CD4-positive, alpha-beta T cell treated with Interleukin-4 for 1 hour (primary cell): ENCODE data around the gene APOM.

Experiments
- DNase-seq, 2 donors: peaks; one replicate each; pipeline ENCODE4 v3.0.0-alpha.2; 2020 to 2022

The APOM gene

DNA sequence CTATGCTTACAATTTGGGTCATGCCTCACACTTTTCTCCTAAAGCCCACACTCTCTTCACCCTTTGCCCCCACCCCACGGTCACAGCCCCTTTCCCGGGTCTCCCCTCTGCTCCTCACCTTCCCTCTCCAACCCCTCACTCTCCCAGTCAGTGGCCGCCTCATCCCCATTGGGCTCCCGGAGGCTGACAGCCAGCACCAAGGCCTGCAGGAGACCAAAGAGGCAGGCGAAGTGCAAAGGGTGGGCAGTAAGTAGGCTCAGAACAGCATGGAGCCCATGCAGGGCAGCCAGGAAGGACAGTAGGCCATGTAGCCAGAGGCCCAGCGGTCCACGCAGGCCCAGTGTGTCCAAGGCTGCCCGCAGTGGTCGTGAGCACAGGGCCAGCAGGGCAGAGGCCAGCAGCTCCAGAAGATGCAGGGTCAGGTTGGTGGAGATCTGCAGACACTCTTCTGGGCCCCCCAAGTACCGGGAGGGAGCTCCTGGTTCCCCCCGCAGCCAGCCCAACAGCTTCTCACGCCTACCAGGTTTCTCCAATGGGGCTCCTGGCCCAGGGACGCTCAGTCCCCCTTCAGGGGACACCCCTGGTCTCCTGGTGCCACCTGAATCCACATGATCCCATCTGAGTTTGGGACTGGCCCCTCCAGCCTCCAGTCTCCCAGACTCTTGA, 3.4 kb downstream of the APOM start:
- DNase-seq, result no peak

DNA sequence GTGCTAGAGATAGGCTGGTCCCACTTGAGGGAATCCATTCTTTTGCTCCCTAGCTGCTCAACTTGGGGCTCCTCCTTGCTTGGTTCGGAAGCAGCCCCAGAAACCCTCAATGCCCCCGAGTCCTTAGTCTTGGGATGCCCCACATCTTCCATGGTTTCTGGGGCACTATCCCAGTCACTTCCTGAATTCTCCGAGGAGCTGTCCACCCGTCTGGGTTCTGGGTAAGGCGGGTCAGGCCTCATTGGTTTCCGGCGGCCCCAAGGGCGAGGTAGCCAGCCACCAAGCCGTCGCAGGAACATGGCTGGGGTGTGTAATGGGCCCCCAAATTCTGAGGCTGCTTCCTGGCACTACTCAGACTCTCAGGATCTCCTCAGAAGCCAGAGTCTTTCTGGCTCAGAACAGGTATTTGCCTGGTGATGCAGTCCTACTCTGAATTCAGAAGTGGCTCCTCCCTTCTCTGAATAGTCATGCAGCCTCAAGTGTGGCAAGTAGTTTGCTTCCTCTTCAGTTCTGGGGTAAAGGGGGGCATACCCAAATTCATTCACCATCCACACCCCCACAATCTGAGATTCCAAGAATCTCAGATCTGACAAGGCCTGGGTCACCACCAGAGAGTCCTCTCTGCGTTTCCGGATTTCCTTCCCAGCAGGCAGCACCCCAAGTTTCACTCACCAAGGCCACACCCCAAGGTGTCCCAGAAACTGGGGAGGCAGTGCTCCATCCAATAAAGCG, 4.1 kb downstream of the APOM start:
- peak; percentile 43 to 70 for DNase-seq

- peak; percentile 76 for DNase-seq
Measured at GRCh38 chr6:31660381-31661261, 4.9 kb downstream of the APOM start, which contains the start of gene C6orf47. Gene C6orf47, minus strand, starts transcription at chr6:31660778. Its CDS starts 831 bp downstream, at chr6:31659947.

- no peak for DNase-seq
Measured at GRCh38 chr6:31661262-31662123, 5.8 kb downstream of the APOM start.

- no peak for DNase-seq
Measured at GRCh38 chr6:31662124-31662723, 6.5 kb downstream of the APOM start.

DNA sequence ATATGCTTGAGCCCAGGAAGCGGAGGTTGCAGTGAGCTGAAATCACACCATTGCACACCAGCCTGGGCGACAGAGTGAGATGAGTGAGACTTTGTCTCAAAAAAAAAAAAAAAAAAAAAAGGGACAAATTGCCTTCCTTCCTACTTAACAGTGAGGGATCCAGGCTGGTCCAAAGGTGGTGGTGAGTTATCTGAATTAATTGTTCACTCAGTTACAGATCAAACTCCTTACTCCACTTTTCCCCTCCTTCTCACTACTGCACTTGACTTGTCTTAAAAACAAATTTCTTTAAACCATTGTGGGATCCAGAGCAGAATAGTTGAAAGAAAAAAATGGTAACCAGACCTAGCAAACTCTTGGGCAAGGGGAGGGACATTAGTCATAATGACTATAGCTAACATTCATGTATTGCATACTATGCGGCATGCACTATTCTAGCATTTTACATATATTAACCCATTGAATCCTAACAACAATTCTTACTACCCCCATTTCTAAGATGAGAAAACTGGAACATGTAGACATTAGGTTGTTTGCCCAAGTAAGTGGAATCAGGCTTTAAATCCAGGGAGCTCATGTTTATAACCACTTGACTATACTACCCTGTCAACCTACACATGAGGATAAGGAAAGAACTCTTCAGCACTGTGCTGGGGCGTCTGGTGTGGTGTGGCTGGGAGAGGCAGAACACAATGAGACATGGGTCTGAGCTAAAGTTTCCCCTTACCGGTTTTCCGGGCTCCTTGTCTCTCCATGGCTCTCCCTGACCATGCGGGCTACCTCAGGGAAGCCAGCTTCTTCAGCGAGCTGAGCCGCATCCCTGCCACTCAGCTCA, 7.6 kb downstream of the APOM start:
- no peak for DNase-seq

DNA sequence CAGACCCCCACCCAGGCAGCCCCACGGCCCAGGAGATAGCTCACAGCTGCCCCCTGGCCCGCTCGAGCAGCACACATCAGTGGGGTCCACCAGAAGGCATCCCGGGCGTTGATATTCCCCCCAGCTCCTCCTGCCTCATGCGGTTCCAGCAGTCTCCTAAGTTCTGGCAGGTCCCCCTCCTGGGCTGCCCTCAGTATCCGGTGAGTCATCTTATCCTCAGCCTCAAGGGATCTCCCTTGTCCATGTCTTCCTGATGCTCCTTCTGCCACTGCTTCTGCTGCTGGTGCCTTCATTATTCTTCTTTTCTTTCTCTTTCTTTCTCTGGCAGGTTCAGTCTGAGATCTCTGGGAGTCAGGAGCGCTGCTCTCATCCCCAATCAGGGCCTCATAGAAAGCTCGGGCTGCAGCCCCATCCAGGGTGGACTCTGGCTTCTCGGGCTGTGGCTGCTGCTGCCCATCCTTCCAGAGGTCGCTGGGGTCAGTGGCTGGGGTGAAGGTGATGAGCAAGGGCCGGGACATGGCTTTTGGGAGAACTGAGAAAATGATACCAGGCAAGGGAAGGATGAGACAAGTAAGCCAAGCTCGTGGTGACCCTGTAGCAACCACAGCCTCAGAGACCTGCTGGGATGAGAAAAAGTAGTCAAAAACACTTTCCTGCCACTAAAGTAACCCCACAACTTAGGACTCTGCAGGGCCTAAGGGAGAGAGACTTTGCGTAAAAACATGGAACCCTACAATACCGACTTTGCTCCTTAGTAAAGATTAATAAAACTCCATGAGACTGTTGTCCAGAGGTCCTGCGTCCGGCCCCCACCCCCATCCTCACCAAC, 8.5 kb downstream of the APOM start:
- DNase-seq, result no peak

DNA sequence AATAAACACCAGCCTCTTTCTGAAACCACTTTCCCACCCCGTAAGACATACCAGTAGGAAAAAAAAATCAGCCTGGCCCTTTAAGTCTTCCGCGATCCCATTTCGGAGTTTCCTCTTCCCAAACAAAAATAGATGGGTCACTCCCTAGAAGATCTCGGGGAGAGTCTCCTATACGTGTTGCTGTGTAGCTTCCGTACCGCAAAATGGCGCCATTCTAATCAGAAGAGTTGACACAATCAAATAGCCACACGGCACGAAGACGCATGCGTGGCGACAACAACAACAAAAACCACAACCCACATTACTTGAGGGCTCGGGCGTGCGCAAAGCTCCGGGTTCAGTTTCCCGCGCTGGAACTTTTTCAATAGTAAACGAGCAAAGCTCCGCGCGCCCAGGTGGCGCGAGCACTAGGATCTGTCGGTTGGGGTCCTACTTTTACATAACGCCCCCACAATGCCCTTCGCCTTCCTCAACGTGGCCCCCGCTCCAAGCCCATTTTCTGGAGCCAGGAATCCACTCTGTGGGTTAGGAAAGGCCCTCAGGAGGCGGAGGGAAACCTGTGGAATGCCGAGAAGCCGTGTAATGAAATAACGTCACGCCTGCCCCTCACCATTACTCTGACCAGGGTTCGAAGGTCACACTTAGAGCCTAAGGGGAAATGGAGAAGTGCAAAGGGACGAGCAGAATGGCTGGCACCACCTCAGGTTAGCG, 9.3 kb downstream of the APOM start, which contains the start of gene GPANK1:
GPANK1 (minus strand) TSS at position 208 of the 711 bp plus-strand sequence. CDS start 519 bp downstream, outside the sequence.
- DNase-seq, result peak; percentile 94

DNA sequence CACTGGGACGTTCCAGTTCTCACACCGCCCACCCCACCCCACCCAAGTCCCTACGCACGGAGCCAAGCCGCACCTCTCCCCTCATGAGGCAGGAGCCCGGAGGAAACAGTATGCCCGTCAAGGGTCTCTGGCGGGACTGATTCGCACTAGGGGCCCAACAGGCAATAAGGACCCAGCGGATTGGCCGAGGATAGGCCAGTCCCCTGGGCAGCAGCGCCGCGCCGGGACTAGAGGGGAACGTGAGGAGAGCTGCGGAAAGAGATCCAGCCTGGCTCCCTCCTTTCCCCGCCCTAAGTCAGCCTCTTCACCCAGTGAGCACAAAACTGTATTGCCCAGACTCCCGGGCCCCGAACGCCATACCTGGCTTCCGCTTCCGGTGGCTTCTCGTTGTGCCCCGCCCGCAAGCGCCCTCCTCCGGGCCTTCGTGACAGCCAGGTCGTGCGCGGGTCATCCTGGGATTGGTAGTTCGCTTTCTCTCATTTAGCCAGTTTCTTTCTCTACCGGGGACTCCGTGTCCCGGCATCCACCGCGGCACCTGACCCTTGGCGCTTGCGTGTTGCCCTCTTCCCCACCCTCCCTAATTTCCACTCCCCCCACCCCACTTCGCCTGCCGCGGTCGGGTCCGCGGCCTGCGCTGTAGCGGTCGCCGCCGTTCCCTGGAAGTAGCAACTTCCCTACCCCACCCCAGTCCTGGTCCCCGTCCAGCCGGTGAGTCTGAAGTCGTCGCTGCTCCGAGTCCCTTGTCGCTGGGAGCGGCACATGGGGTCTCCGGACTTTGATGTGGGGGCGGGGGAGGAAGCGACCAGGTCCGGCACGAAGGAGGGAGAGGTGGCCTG, 10.0 kb downstream of the APOM start, which contains the start of gene CSNK2B:
CSNK2B (plus strand) TSS at position 580 of the 836 bp plus-strand sequence. CDS start 752 bp downstream, outside the sequence.
- peak; percentile 98 for DNase-seq

GRCh38 chr6:31666337-31666965, 10.8 kb downstream of the APOM start:
- DNase-seq, result no peak

GRCh38 chr6:31669676-31670075, 14.0 kb downstream of the APOM start, which contains the start of gene LY6G5B:
Gene LY6G5B, plus strand, starts transcription at chr6:31669976. Its CDS starts 975 bp downstream, at chr6:31670951.
- no peak for DNase-seq

GRCh38 chr6:31676322-31676903, 20.7 kb downstream of the APOM start:
- DNase-seq, result no peak

DNA sequence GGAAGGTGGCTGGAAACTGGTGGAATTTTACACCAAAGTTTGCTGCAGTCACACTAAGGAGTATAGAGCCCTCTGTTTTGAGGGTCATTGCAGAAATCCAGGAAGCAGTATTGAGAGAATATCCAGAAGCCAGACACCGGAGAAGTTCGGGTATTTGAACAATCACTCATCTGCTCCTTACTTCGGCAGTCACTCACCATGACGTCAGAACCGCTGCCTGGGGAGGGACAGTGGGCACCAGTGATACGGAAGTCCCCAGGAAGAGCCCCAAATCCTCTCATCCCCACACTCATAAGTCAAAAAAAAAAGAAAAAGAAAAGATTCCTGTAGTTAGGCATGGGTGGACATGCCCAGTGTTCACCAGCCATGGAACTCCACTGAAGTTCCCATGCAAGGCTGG, 21.2 kb downstream of the APOM start:
- DNase-seq, result no peak

- no peak for DNase-seq
Measured at GRCh38 chr6:31677955-31678354, 22.3 kb downstream of the APOM start.

GRCh38 chr6:31680226-31681134, 24.8 kb downstream of the APOM start, which contains the start of gene LY6G5C:
Gene LY6G5C, minus strand, starts transcription at chr6:31681067. Its CDS starts 694 bp downstream, at chr6:31680373.
- peak; percentile 79 to 80 for DNase-seq
